Neural progenitor cell (in vitro differentiated cells): ENCODE results near the gene ASF1A. TPM values are rescaled to one million over a fixed set of nuclear protein-coding genes. Genes with fewer than 3 reads are reported as not detected.

Experiments used
- DNase-seq: peaks from one replicate; pipeline ENCODE4 v3.0.0-alpha.2; 2016; ENCODE audit warnings: low spot score
- H2AFZ ChIP-seq: fragments of 200-600 bp; sonication (generic); replicated peaks from 2 replicates; pipeline ENCODE4 v1.6.1; 2016; ENCODE audit warnings: antibody characterized with exemption
- H3F3A ChIP-seq: fragments of 200-600 bp; sonication (generic); 2 replicates; pipeline ENCODE4 v1.6.1; 2016; ENCODE audit warnings: antibody characterized with exemption, low read depth
- H3K27ac ChIP-seq: fragments of 200-600 bp; sonication (generic); 2 replicates; pipeline ENCODE4 v1.5.1; 2016; ENCODE audit warnings: mild to moderate bottlenecking
- H3K27me3 ChIP-seq: fragments of 200-600 bp; sonication (generic); 2 replicates; pipeline ENCODE4 v1.6.1; 2016; ENCODE audit warnings: mild to moderate bottlenecking, moderate library complexity
- H3K36me3 ChIP-seq: fragments of 200-600 bp; sonication (generic); 2 replicates; pipeline ENCODE4 v1.5.1; 2016
- H3K4me1 ChIP-seq: fragments of 200-600 bp; sonication (generic); 2 replicates; pipeline ENCODE4 v1.6.1; 2016; ENCODE audit warnings: mixed run types
- H3K4me2 ChIP-seq: fragments of 200-600 bp; sonication (generic); 2 replicates; pipeline ENCODE4 v1.6.1; 2016
- H3K4me3 ChIP-seq: fragments of 200-600 bp; sonication (generic); 2 replicates; pipeline ENCODE4 v1.5.1; 2016
- H3K79me2 ChIP-seq: fragments of 200-600 bp; sonication (generic); 2 replicates; pipeline ENCODE4 v1.6.1; 2016; ENCODE audit warnings: low read depth
- H3K9ac ChIP-seq: fragments of 200-600 bp; sonication (generic); 2 replicates; pipeline ENCODE4 v1.6.1; 2016
- H3K9me3 ChIP-seq: fragments of 200-600 bp; sonication (generic); 2 replicates; pipeline ENCODE4 v1.5.1; 2016; ENCODE audit warnings: low read depth
- H4K20me1 ChIP-seq: fragments of 200-600 bp; sonication (generic); 2 replicates; pipeline ENCODE4 v1.6.1; 2016; ENCODE audit warnings: low read depth
- H3K27ac Mint-ChIP-seq: 3 replicates; pipeline ENCODE4 v1.8.0; 2021; ENCODE audit warnings: mixed read lengths
- H3K27me3 Mint-ChIP-seq: 2 replicates; pipeline ENCODE4 v1.8.0; 2022; ENCODE audit warnings: low read depth, mild to moderate bottlenecking, inconsistent platforms, moderate library complexity, mixed read lengths; ENCODE audit not compliant: insufficient read depth
- H3K36me3 Mint-ChIP-seq: 3 replicates; pipeline ENCODE4 v1.8.0; 2021; ENCODE audit warnings: mixed read lengths
- H3K4me1 Mint-ChIP-seq: 3 replicates; pipeline ENCODE4 v1.8.0; 2021; ENCODE audit warnings: mixed read lengths
- H3K4me3 Mint-ChIP-seq: 3 replicates; pipeline ENCODE4 v1.8.0; 2021; ENCODE audit warnings: mild to moderate bottlenecking, moderate library complexity, mixed read lengths
- H3K9me3 Mint-ChIP-seq: 3 replicates; pipeline ENCODE4 v1.8.0; 2020; ENCODE audit warnings: mixed read lengths
- CTCF ChIP-seq: fragments of 200-600 bp; sonication (generic); IDR thresholded peaks from 2 replicates; pipeline ENCODE4 v1.5.1; 2017; ENCODE audit warnings: antibody characterized with exemption, mild to moderate bottlenecking
- EZH2 ChIP-seq: fragments of 200-600 bp; sonication (generic); IDR thresholded peaks from 2 replicates; pipeline ENCODE4 v1.6.1; 2017; ENCODE audit warnings: antibody characterized with exemption, mild to moderate bottlenecking, moderate library complexity
- EZH2phosphoT487 ChIP-seq: fragments of 200-600 bp; sonication (generic); IDR thresholded peaks from 2 replicates; pipeline ENCODE4 v1.6.1; 2017; ENCODE audit warnings: antibody characterized with exemption
- total RNA-seq: library from RNA; depleted of rRNA; stranded (reverse); fragments of >200 nt; gene quantifications from 2 replicates; pipeline ENCODE4 v1.2.3, GENCODE V29; 2015; ENCODE audit warnings: low replicate concordance

Gene ASF1A
- total RNA-seq, 1 donor from 2014 or later, result 54.8 TPM

- Histone ChIP-seq H3K9me3 (no peaks in the 10 kb centered on the region), H3K27ac (no peak overlapping the region), H2AFZ (no peak overlapping the region), H3K4me2 (no peak overlapping the region), H3K79me2 (no peaks in the 10 kb centered on the region), H3F3A (no peaks in the 10 kb centered on the region), H3K27me3 (no peaks in the 10 kb centered on the region), H3K36me3 (no peaks in the 10 kb centered on the region), H4K20me1 (no peaks in the 10 kb centered on the region), H3K4me1 (peaks cover 17% of the 10 kb centered on the region), H3K4me3 (no peak overlapping the region), H3K9ac (no peak overlapping the region)
- Mint-ChIP-seq H3K27me3 (no peaks in the 10 kb centered on the region), H3K27ac (no peak overlapping the region), H3K36me3 (peaks cover 1% of the 10 kb centered on the region), H3K9me3 (no peaks in the 10 kb centered on the region), H3K4me3 (no peak overlapping the region), H3K4me1 (no peaks in the 10 kb centered on the region)
- TF ChIP-seq CTCF, result no peak
- TF ChIP-seq EZH2, result no peak
- TF ChIP-seq EZH2phosphoT487, result no peak
- DNase-seq, result no peak
Measured at GRCh38 chr6:118877806-118878205, 16.1 kb upstream of the ASF1A start.

- Histone ChIP-seq H3K4me3 (no peak overlapping the region), H3F3A (no peaks in the 10 kb centered on the region), H2AFZ (no peak overlapping the region), H3K36me3 (no peaks in the 10 kb centered on the region), H4K20me1 (no peaks in the 10 kb centered on the region), H3K27me3 (no peaks in the 10 kb centered on the region), H3K79me2 (no peaks in the 10 kb centered on the region), H3K9me3 (no peaks in the 10 kb centered on the region), H3K4me1 (peaks cover 19% of the 10 kb centered on the region), H3K9ac (no peak overlapping the region), H3K27ac (no peak overlapping the region), H3K4me2 (no peak overlapping the region)
- Mint-ChIP-seq H3K4me1 (no peaks in the 10 kb centered on the region), H3K4me3 (no peak overlapping the region), H3K36me3 (peaks cover 1% of the 10 kb centered on the region), H3K27me3 (peaks cover 2% of the 10 kb centered on the region), H3K9me3 (no peaks in the 10 kb centered on the region), H3K27ac (peak overlapping the region; percentile 40)
- TF ChIP-seq EZH2 (no peak), CTCF (no peak), EZH2phosphoT487 (no peak)
- no peak for DNase-seq
Measured at GRCh38 chr6:118881440-118882313, 12.3 kb upstream of the ASF1A start.

- no peak overlapping the region for H2AFZ ChIP-seq
- peaks cover 19% of the 10 kb centered on the region for H3K4me1 ChIP-seq
- H3K9ac ChIP-seq, result no peak overlapping the region
- H3K36me3 ChIP-seq, result no peaks in the 10 kb centered on the region
- H3K27ac ChIP-seq, result no peak overlapping the region
- DNase-seq, result no peak
- peaks cover 3% of the 10 kb centered on the region for H3K27me3 Mint-ChIP-seq
- no peaks in the 10 kb centered on the region for H3K79me2 ChIP-seq
- no peaks in the 10 kb centered on the region for H3F3A ChIP-seq
- H3K9me3 ChIP-seq, result no peaks in the 10 kb centered on the region
- H3K27ac Mint-ChIP-seq, result peak overlapping the region; percentile 40
- no peak overlapping the region for H3K4me2 ChIP-seq
- peaks cover 3% of the 10 kb centered on the region for H3K36me3 Mint-ChIP-seq
- H3K4me1 Mint-ChIP-seq, result no peaks in the 10 kb centered on the region
- no peaks in the 10 kb centered on the region for H4K20me1 ChIP-seq
- H3K27me3 ChIP-seq, result no peaks in the 10 kb centered on the region
- H3K9me3 Mint-ChIP-seq, result no peaks in the 10 kb centered on the region
- no peak overlapping the region for H3K4me3 Mint-ChIP-seq
- H3K4me3 ChIP-seq, result no peak overlapping the region
- no peak for TF ChIP-seq EZH2phosphoT487
- TF ChIP-seq CTCF, result no peak
- TF ChIP-seq EZH2, result no peak
Measured at GRCh38 chr6:118882314-118882905, 11.5 kb upstream of the ASF1A start.
